GM23338 (cell line): ENCODE measurements around the gene SELENOT. TPM values are rescaled to one million over a fixed set of nuclear protein-coding genes. Genes with fewer than 3 reads are reported as not detected.

Source experiments
- ATAC-seq: fragments of 200-7000 bp; cut with Tn5 transposase; 3 replicates; pipeline ENCODE4 v1.9.1; 2020
- DNase-seq: peaks from one replicate; pipeline ENCODE4 v3.0.0-alpha.2; 2015; ENCODE audit warnings: low spot score
- H2AFZ ChIP-seq: fragments of 200-600 bp; sonication (generic); 2 replicates; pipeline ENCODE4 v1.8.0; 2016; ENCODE audit warnings: antibody characterized with exemption, mild to moderate bottlenecking, moderate library complexity
- H3F3A ChIP-seq: fragments of 200-600 bp; sonication (generic); replicated peaks from 2 replicates; pipeline ENCODE4 v1.8.0; 2017; ENCODE audit warnings: antibody characterized with exemption, mixed run types, low read depth
- H3K27ac ChIP-seq: fragments of 200-600 bp; sonication (generic); 2 replicates; pipeline ENCODE4 v1.6.1; 2016; ENCODE audit warnings: low read depth
- H3K27me3 ChIP-seq: fragments of 200-600 bp; sonication (generic); 2 replicates; pipeline ENCODE4 v1.8.0; 2016; ENCODE audit warnings: mild to moderate bottlenecking, mixed run types, moderate library complexity; ENCODE audit not compliant: insufficient read depth
- H3K36me3 ChIP-seq: fragments of 200-600 bp; sonication (generic); 2 replicates; pipeline ENCODE4 v1.8.0; 2016; ENCODE audit warnings: mild to moderate bottlenecking; ENCODE audit not compliant: insufficient read depth
- H3K4me1 ChIP-seq: fragments of 200-600 bp; sonication (generic); 2 replicates; pipeline ENCODE4 v1.8.0; 2016; ENCODE audit warnings: mild to moderate bottlenecking, moderate library complexity; ENCODE audit not compliant: insufficient read depth
- H3K4me2 ChIP-seq: fragments of 200-600 bp; sonication (generic); 2 replicates; pipeline ENCODE4 v1.7.1; 2017; ENCODE audit warnings: mixed run types
- H3K4me3 ChIP-seq: fragments of 200-600 bp; sonication (generic); 2 replicates; pipeline ENCODE4 v1.6.1; 2016; ENCODE audit warnings: mixed run types
- H3K79me2 ChIP-seq: fragments of 200-600 bp; sonication (generic); replicated peaks from 2 replicates; pipeline ENCODE4 v1.8.0; 2017; ENCODE audit warnings: mild to moderate bottlenecking; ENCODE audit not compliant: insufficient read depth
- H3K9me2 ChIP-seq: fragments of 200-600 bp; sonication (generic); 2 replicates; pipeline ENCODE4 v1.8.0; 2017; ENCODE audit not compliant: insufficient read depth
- H4K20me1 ChIP-seq: fragments of 200-600 bp; sonication (generic); replicated peaks from 2 replicates; pipeline ENCODE4 v1.8.0; 2017; ENCODE audit warnings: mild to moderate bottlenecking; ENCODE audit not compliant: insufficient read depth
- H3K27ac Mint-ChIP-seq: 2 replicates; pipeline ENCODE4 v1.8.0; 2020; ENCODE audit warnings: inconsistent platforms, mild to moderate bottlenecking, moderate library complexity, mixed read lengths
- H3K27me3 Mint-ChIP-seq: 3 replicates; pipeline ENCODE4 v1.8.0; 2022; ENCODE audit warnings: low read depth, mild to moderate bottlenecking, moderate library complexity, mixed read lengths, inconsistent platforms; ENCODE audit not compliant: insufficient read depth, poor library complexity
- H3K36me3 Mint-ChIP-seq: 3 replicates; pipeline ENCODE4 v1.8.0; 2021; ENCODE audit warnings: low read depth, mild to moderate bottlenecking, inconsistent platforms, moderate library complexity, mixed read lengths
- H3K4me1 Mint-ChIP-seq: 3 replicates; pipeline ENCODE4 v1.8.0; 2020; ENCODE audit warnings: mild to moderate bottlenecking, inconsistent platforms, mixed read lengths
- H3K4me3 Mint-ChIP-seq: 3 replicates; pipeline ENCODE4 v1.8.0; 2021; ENCODE audit warnings: moderate library complexity, mild to moderate bottlenecking, inconsistent platforms, mixed read lengths
- H3K9me3 Mint-ChIP-seq: 3 replicates; pipeline ENCODE4 v1.8.0; 2020; ENCODE audit warnings: moderate library complexity, mild to moderate bottlenecking, inconsistent platforms, mixed read lengths
- CREB1 ChIP-seq: fragments of 250-450 bp; sonication (Bioruptor Pico); IDR thresholded peaks from 2 replicates; pipeline ENCODE4 v1.5.0; 2020; ENCODE audit warnings: low read depth, mild to moderate bottlenecking, moderate library complexity
- CTCF ChIP-seq, 2 experiments: fragments of 200-600 bp in 1 of 2; sonication (generic) in 1 of 2; conservative IDR thresholded peaks; 2 replicates each; pipeline versions ENCODE4 v1.5.1 to v1.6.1; 2016 to 2017; ENCODE audit warnings: antibody characterized with exemption in 2 of 2, low read depth in 2 of 2, mild to moderate bottlenecking in 2 of 2, moderate library complexity in 1 of 2
- ETS1 ChIP-seq: IDR thresholded peaks from 2 replicates; pipeline ENCODE4 v1.6.1; 2016; ENCODE audit warnings: antibody characterized with exemption
- EZH2 ChIP-seq: fragments of 200-600 bp; sonication (generic); IDR thresholded peaks from one replicate; pipeline ENCODE4 v1.8.0; 2017; ENCODE audit warnings: antibody characterized with exemption, mild to moderate bottlenecking, low read depth; ENCODE audit not compliant: unreplicated experiment
- EZH2phosphoT487 ChIP-seq: fragments of 200-600 bp; sonication (generic); IDR thresholded peaks from one replicate; pipeline ENCODE4 v1.8.1; 2018; ENCODE audit warnings: antibody characterized with exemption; ENCODE audit not compliant: unreplicated experiment
- JUNB ChIP-seq: IDR thresholded peaks from one replicate; pipeline ENCODE4 v1.6.1; 2016; ENCODE audit warnings: antibody characterized with exemption; ENCODE audit not compliant: unreplicated experiment
- NANOG ChIP-seq: IDR thresholded peaks from 2 replicates; pipeline ENCODE4 v1.6.1; 2016; ENCODE audit warnings: antibody characterized with exemption, borderline replicate concordance
- POLR2AphosphoS5 ChIP-seq: IDR thresholded peaks from 2 replicates; pipeline ENCODE4 v1.6.1; 2016; ENCODE audit warnings: antibody characterized with exemption, low read depth
- STAT1 ChIP-seq: IDR thresholded peaks from one replicate; pipeline ENCODE4 v1.6.1; 2016; ENCODE audit warnings: antibody characterized with exemption; ENCODE audit not compliant: unreplicated experiment
- ZNF114 ChIP-seq: fragments of 250-450 bp; sonication (Bioruptor Pico); IDR thresholded peaks from 2 replicates; pipeline ENCODE4 v1.5.0; 2020; ENCODE audit warnings: mild to moderate bottlenecking, moderate library complexity
- ZNF331 ChIP-seq: fragments of 250-450 bp; sonication (Bioruptor Pico); IDR thresholded peaks from 2 replicates; pipeline ENCODE4 v1.5.0; 2020; ENCODE audit warnings: low read depth, mild to moderate bottlenecking, moderate library complexity
- ZNF462 ChIP-seq: fragments of 250-450 bp; sonication (Bioruptor Pico); IDR thresholded peaks from 2 replicates; pipeline ENCODE4 v1.5.0; 2020; ENCODE audit warnings: mild to moderate bottlenecking, moderate library complexity
- polyA plus RNA-seq: library from polyadenylated mRNA; unstranded; fragments of >200 nt; fragmentation: Nextera tagmentation; extraction: Ambion mirVana; gene quantifications from 2 replicates; pipeline ENCODE4 v1.2.1, GENCODE V29; 2016
- total RNA-seq: library from RNA; depleted of rRNA; stranded (reverse); fragments of >200 nt; shearing (Covaris generic); gene quantifications from 2 replicates; pipeline ENCODE4 v1.2.3, GENCODE V29; 2014

Gene SELENOT
- total and polyA plus RNA-seq, 2 experiments from 2014 or later: 56.1 to 61.3 TPM

GRCh38 chr3:150627557-150627956, 24.4 kb downstream of the SELENOT start (continued):
- TF ChIP-seq CTCF (conservative IDR thresholded peaks at IDR 0.05; ENCODE audit: low read depth in 2 of 2) (no peak), POLR2AphosphoS5 (no peak), CREB1 (no peak), ZNF114 (CRISPR knock-in tag) (no peak), ZNF331 (CRISPR knock-in tag) (no peak)

- Histone ChIP-seq H3K4me2 (no peak overlapping the region), H3F3A (no peaks in the 10 kb centered on the region), H3K79me2 (no peaks in the 10 kb centered on the region), H3K27ac (0 out of 2 replicates have a peak overlapping the region, but pooled peaks have one; percentile 45), H3K36me3 (peaks cover 5% of the 10 kb centered on the region; the same call in 1 of the 2 replicates), H3K27me3 (no peaks in the 10 kb centered on the region), H3K4me1 (peaks cover 14% of the 10 kb centered on the region), H4K20me1 (no peaks in the 10 kb centered on the region), H3K9me2 (no peaks in the 10 kb centered on the region), H3K4me3 (no peak overlapping the region), H2AFZ (no peak overlapping the region)
- H3K27ac Mint-ChIP-seq: 0 out of 2 replicates have a peak overlapping the region, but pooled peaks have one; percentile 4
- no peak for ATAC-seq
- H3K36me3 Mint-ChIP-seq: peaks cover 26% of the 10 kb centered on the region
- no peak overlapping the region for H3K4me3 Mint-ChIP-seq
- DNase-seq: no peak
- H3K27me3 Mint-ChIP-seq: peaks cover 2% of the 10 kb centered on the region
- H3K9me3 Mint-ChIP-seq: no peaks in the 10 kb centered on the region
- H3K4me1 Mint-ChIP-seq: peaks cover 13% of the 10 kb centered on the region
- TF ChIP-seq JUNB (no peak), EZH2phosphoT487 (no peak), STAT1 (no peak), NANOG (no peak), ZNF462 (CRISPR knock-in tag) (no peak), EZH2 (no peak), ETS1 (no peak), CTCF (conservative IDR thresholded peaks at IDR 0.05; ENCODE audit: low read depth in 2 of 2) (no peak), CREB1 (no peak), ZNF114 (CRISPR knock-in tag) (no peak)
These were observed 28.5 kb downstream of the SELENOT start for GRCh38 chr3:150631515-150632221.
